Measurements from ENCODE around the gene FFAR2. TPM values are rescaled to one million over a fixed set of nuclear protein-coding genes. Genes with fewer than 3 reads are reported as not detected.
"Not testable (repeated sequence)": the region's sequence is repeated elsewhere in the genome, so short reads cannot be mapped to it uniquely, and the experiment has no call there.

Gene FFAR2
- total and polyA plus RNA-seq, 2 donors from 2014 or later: 0.22 TPM; not detected in 1

- no peaks in the 10 kb centered on the region for H3K36me3 ChIP-seq (ENCODE audit: control insufficient read depth in 2 of 3, insufficient read depth in 3 of 3, low read length in 3 of 3)
- FAIRE-seq (no peak), DNase-seq (no peak)
- H3K4me3 ChIP-seq (ENCODE audit: low read length in 3 of 3): no peak overlapping the region
- intact Hi-C loops (cut with DNase I): loop anchor here (10.0 kb wide), 1 partner anchor 106 kb away; the partner anchor contains the start of gene FFAR3
- H3K9me3 ChIP-seq (ENCODE audit: control insufficient read depth in 2 of 3, insufficient read depth in 1 of 3, low read length in 3 of 3): no peaks in the 10 kb centered on the region
- no peak for TF ChIP-seq CTCF (IDR thresholded peaks at IDR 0.05; ENCODE audit: borderline replicate concordance, extremely low read depth, insufficient read depth)
- H3K27me3 ChIP-seq (ENCODE audit: control insufficient read depth, insufficient read depth, low read length): no peaks in the 10 kb centered on the region
- no peak overlapping the region for H3K9ac ChIP-seq (ENCODE audit: low read length in 3 of 3)
- peaks cover 5 to 17% (median 11%) of the 10 kb centered on the region in 3 donors for H3K4me1 ChIP-seq (ENCODE audit: control insufficient read depth in 2 of 3, insufficient read depth in 2 of 3, low read depth in 1 of 3, low read length in 3 of 3)
- H3K27ac ChIP-seq (ENCODE audit: low read depth in 2 of 2, low read length in 2 of 2): no peak overlapping the region
Observed at GRCh38 chr19:35461060-35461459, 13.0 kb downstream of the FFAR2 start.

- H3K9ac ChIP-seq (ENCODE audit: low read length in 3 of 3); DNase-seq; H3K4me3 ChIP-seq (ENCODE audit: low read length in 3 of 3); H3K27ac ChIP-seq (ENCODE audit: low read depth in 2 of 2, low read length in 2 of 2); H3K27me3 ChIP-seq (ENCODE audit: control insufficient read depth, insufficient read depth, low read length); H3K36me3 ChIP-seq (ENCODE audit: control insufficient read depth in 2 of 3, insufficient read depth in 3 of 3, low read length in 3 of 3); FAIRE-seq; H3K9me3 ChIP-seq (ENCODE audit: control insufficient read depth in 2 of 3, insufficient read depth in 1 of 3, low read length in 3 of 3): not testable (repeated sequence)
- H3K4me1 ChIP-seq (ENCODE audit: control insufficient read depth in 2 of 3, insufficient read depth in 2 of 3, low read depth in 1 of 3, low read length in 3 of 3): peaks cover 5 to 17% (median 11%) of the 10 kb centered on the region in 3 donors
- intact Hi-C loops (cut with DNase I): loop anchor here (10.0 kb wide), 1 partner anchor 107 kb away; the partner anchor contains the start of gene FFAR3
Observed at GRCh38 chr19:35461788-35462187, 13.7 kb downstream of the FFAR2 start.

DNA sequence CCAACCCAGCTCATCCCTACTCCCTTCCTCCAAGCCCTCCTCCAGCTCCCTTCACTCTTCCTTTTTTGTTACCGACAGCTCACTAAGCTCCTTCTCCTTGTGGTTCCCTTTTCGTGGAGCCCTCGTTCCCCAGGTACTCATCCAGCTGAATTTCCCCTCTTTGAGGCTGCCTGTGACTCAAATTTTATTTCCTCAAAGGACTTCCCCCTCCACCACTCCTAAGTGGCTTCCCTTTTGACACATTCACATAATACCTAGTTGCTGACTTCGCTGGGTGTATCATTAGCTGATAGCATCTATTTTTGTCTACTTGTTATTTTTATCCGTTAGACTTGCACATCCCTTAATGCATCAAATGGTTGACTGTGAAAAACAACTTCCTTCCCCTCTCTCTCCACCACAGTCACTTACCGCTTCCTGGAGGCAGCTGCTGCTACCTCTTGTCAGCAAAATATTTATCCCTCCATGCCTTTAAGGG lies 14.5 kb downstream of the FFAR2 start:
- peak in 1 of 5 donors; percentile 53 for DNase-seq
- Histone ChIP-seq H3K36me3 (ENCODE audit: control insufficient read depth in 2 of 3, insufficient read depth in 3 of 3, low read length in 3 of 3) (no peaks in the 10 kb centered on the region), H3K4me1 (ENCODE audit: control insufficient read depth in 2 of 3, insufficient read depth in 2 of 3, low read depth in 1 of 3, low read length in 3 of 3) (peaks cover 5 to 17% (median 11%) of the 10 kb centered on the region in 3 donors), H3K27ac (ENCODE audit: low read depth in 2 of 2, low read length in 2 of 2) (no peak overlapping the region), H3K27me3 (ENCODE audit: control insufficient read depth, insufficient read depth, low read length) (no peaks in the 10 kb centered on the region), H3K4me3 (ENCODE audit: low read length in 3 of 3) (no peak overlapping the region), H3K9me3 (ENCODE audit: control insufficient read depth in 2 of 3, insufficient read depth in 1 of 3, low read length in 3 of 3) (no peaks in the 10 kb centered on the region), H3K9ac (ENCODE audit: low read length in 3 of 3) (no peak overlapping the region)
- TF ChIP-seq CTCF (IDR thresholded peaks at IDR 0.05; ENCODE audit: borderline replicate concordance, extremely low read depth, insufficient read depth): no peak
- no peak for FAIRE-seq
- intact Hi-C loops (cut with DNase I): loop anchor here (10.0 kb wide), 1 partner anchor 108 kb away; the partner anchor contains the start of gene FFAR3

- not testable (repeated sequence) for H3K9ac ChIP-seq (ENCODE audit: low read length in 3 of 3); H3K36me3 ChIP-seq (ENCODE audit: control insufficient read depth in 2 of 3, insufficient read depth in 3 of 3, low read length in 3 of 3); H3K27me3 ChIP-seq (ENCODE audit: control insufficient read depth, insufficient read depth, low read length); H3K9me3 ChIP-seq (ENCODE audit: control insufficient read depth in 2 of 3, insufficient read depth in 1 of 3, low read length in 3 of 3); H3K27ac ChIP-seq (ENCODE audit: low read depth in 2 of 2, low read length in 2 of 2); DNase-seq; H3K4me3 ChIP-seq (ENCODE audit: low read length in 3 of 3); FAIRE-seq
- H3K4me1 ChIP-seq (ENCODE audit: control insufficient read depth in 2 of 3, insufficient read depth in 2 of 3, low read depth in 1 of 3, low read length in 3 of 3): peaks cover 5 to 17% (median 11%) of the 10 kb centered on the region in 3 donors
- intact Hi-C loops (cut with DNase I): loop anchor here (10.0 kb wide), 1 partner anchor 108 kb away; the partner anchor contains the start of gene FFAR3
Observed at GRCh38 chr19:35462956-35463355, 14.9 kb downstream of the FFAR2 start.
